Activated CD8-positive, alpha-beta memory T cell treated with anti-CD3 and anti-CD28 coated beads, Interleukin-2, amount 10 ng/mL, durations not matched to agents 7 days and 5 days (primary cell): Measurements from ENCODE around the gene PAX5. TPM values are rescaled to one million over a fixed set of nuclear protein-coding genes. Genes with fewer than 3 reads are reported as not detected.

Source experiments
- ATAC-seq: fragments of 150-1000 bp; cut with Tn5 transposase; one replicate; pipeline ENCODE4 v1.10.0; 2021; ENCODE audit warnings: moderate library complexity
- CTCF ChIA-PET: fragments of 350-600 bp; sonication (Branson Sonifier 250); formaldehyde crosslinking; loops from one replicate; lab custom pipeline; 2021; ENCODE audit warnings: antibody characterized with exemption; lab: Charles Lee
- DNase-seq: peaks from one replicate; pipeline ENCODE4 v3.0.0-alpha.2; 2020
- H3K27ac Mint-ChIP-seq: one replicate; pipeline ENCODE4 v1.8.0; 2021; ENCODE audit warnings: mild to moderate bottlenecking, mixed read lengths
- H3K27me3 Mint-ChIP-seq: one replicate; pipeline ENCODE4 v1.8.0; 2021; ENCODE audit warnings: mixed read lengths
- H3K36me3 Mint-ChIP-seq: one replicate; pipeline ENCODE4 v1.8.0; 2021; ENCODE audit warnings: mild to moderate bottlenecking, mixed read lengths
- H3K4me1 Mint-ChIP-seq: one replicate; pipeline ENCODE4 v1.8.0; 2021; ENCODE audit warnings: mixed read lengths
- H3K4me3 Mint-ChIP-seq: one replicate; pipeline ENCODE4 v1.8.0; 2021; ENCODE audit warnings: mild to moderate bottlenecking, moderate library complexity, mixed read lengths
- H3K9me3 Mint-ChIP-seq: one replicate; pipeline ENCODE4 v1.8.0; 2022; ENCODE audit warnings: low read depth, mixed read lengths
- total RNA-seq, 2 experiments: library from RNA; stranded (reverse); gene quantifications; one replicate each; pipeline ENCODE4 v1.2.3, GENCODE V29; 2021

PAX5 gene
- total RNA-seq, 2 experiments from 2014 or later = 0.14 to 0.20 TPM

GRCh38 chr9:36966371-36967097, 67.5 kb downstream of the PAX5 start:
- Mint-ChIP-seq H3K4me3 (no peak overlapping the region), H3K27ac (no peak overlapping the region), H3K27me3 (peaks cover 4% of the 10 kb centered on the region), H3K9me3 (no peaks in the 10 kb centered on the region), H3K4me1 (no peaks in the 10 kb centered on the region), H3K36me3 (no peaks in the 10 kb centered on the region)
- CTCF ChIA-PET = no interaction called here
- no peak for ATAC-seq
- no peak for DNase-seq

GRCh38 chr9:36964791-36965190, 69.3 kb downstream of the PAX5 start:
- H3K9me3 Mint-ChIP-seq = no peaks in the 10 kb centered on the region
- no peaks in the 10 kb centered on the region for H3K36me3 Mint-ChIP-seq
- ATAC-seq (no peak), DNase-seq (no peak)
- peaks cover 6% of the 10 kb centered on the region for H3K27me3 Mint-ChIP-seq
- no peak overlapping the region for H3K27ac Mint-ChIP-seq
- CTCF ChIA-PET = no interaction called here
- H3K4me1 Mint-ChIP-seq = no peaks in the 10 kb centered on the region
- no peak overlapping the region for H3K4me3 Mint-ChIP-seq

DNA sequence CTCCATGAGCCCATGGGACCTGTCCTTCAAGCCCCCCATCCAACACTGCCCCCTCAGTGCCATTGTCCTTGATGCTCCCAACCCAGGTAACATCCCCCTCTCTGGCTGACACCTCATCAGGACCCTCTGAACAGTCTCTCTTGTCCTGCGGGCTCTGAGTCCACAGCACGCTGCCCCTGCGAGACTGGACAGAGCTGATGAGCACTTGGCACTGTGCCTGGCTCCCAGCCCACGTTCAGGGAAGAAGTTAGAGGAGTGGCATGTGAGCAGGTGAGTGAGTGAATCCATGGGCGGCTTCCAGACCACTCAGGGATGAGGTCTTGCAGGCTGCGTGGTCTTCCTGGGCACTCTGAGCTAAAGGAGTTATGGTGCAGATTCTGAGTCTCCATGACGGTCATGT, 70.7 kb downstream of the PAX5 start:
- no peak for ATAC-seq
- Mint-ChIP-seq H3K36me3 (no peaks in the 10 kb centered on the region), H3K27me3 (peaks cover 6% of the 10 kb centered on the region), H3K4me1 (no peaks in the 10 kb centered on the region), H3K27ac (no peak overlapping the region), H3K9me3 (no peaks in the 10 kb centered on the region), H3K4me3 (no peak overlapping the region)
- CTCF ChIA-PET = no interaction called here
- no peak for DNase-seq

GRCh38 chr9:36962691-36963090, 71.4 kb downstream of the PAX5 start:
- Mint-ChIP-seq H3K27ac (no peak overlapping the region), H3K27me3 (peaks cover 9% of the 10 kb centered on the region), H3K9me3 (no peaks in the 10 kb centered on the region), H3K4me3 (no peak overlapping the region), H3K36me3 (no peaks in the 10 kb centered on the region), H3K4me1 (no peaks in the 10 kb centered on the region)
- DNase-seq (no peak), ATAC-seq (no peak)
- CTCF ChIA-PET = no interaction called here

DNA sequence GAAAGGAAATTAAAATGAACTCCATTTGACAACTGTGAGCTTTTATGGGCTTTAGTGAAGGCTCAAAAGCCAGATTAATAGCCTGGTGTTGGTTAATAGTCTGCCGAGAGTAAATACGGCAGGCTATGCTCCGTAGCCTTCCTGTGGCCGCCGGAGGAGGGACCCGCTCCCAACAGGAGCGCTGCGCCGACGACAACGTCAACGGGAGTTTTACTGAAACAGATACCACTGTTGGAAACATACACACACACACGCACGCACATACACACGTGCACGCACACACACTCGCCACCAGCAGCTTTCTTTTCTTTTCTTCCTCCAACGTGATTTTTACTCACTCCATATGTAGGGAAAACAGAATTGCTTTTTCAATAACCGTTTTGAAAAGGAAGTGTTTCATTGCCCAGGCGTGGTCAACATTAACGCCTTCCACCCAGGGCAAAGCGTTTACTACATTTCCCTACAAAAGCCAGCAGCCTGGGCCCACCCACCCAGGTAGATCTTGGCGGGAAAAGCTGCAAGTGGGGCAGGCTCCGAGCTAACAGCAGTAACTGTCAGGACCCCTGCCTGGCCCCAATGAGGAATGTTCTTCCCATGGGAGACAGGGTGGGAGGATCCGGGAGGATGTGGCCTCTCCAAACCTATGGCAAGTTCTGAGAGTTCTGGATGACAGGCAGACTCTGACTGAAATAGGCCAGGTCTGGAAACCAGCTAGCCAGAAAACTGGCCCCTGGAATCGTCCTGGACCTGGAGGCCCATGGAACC, 72.3 kb downstream of the PAX5 start:
- no peak for ATAC-seq
- Mint-ChIP-seq H3K4me3 (no peak overlapping the region), H3K4me1 (no peaks in the 10 kb centered on the region), H3K27me3 (peaks cover 18% of the 10 kb centered on the region), H3K9me3 (no peaks in the 10 kb centered on the region), H3K36me3 (no peaks in the 10 kb centered on the region), H3K27ac (no peak overlapping the region)
- CTCF ChIA-PET = no interaction called here
- no peak for DNase-seq

GRCh38 chr9:36961051-36961450, 73.0 kb downstream of the PAX5 start:
- Mint-ChIP-seq H3K27me3 (peaks cover 25% of the 10 kb centered on the region), H3K9me3 (no peaks in the 10 kb centered on the region), H3K4me3 (no peak overlapping the region), H3K4me1 (no peaks in the 10 kb centered on the region), H3K36me3 (no peaks in the 10 kb centered on the region), H3K27ac (no peak overlapping the region)
- no peak for DNase-seq
- no peak for ATAC-seq
- CTCF ChIA-PET = no interaction called here

DNA sequence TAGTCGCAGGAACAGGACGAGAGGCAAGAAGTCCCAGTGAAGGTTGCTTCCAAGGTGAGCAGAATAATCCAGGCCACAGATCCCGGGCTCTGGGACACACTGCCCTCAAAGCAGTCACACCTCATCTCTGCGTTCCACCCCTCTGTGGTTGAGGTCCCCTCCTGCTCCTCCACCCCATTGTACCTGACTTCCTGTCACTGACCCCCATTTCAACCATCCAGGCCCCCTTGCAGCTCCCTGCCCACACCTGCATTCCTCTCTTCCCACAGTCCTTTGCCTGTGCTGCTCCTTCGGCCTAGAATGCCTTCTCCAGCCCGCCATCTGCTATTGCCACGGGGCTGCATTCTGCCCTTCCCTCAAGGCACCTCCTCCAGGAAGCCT, 73.5 kb downstream of the PAX5 start:
- CTCF ChIA-PET = no interaction called here
- H3K36me3 Mint-ChIP-seq = no peaks in the 10 kb centered on the region
- no peak overlapping the region for H3K4me3 Mint-ChIP-seq
- H3K27me3 Mint-ChIP-seq = peaks cover 28% of the 10 kb centered on the region
- no peak for DNase-seq
- H3K9me3 Mint-ChIP-seq = no peaks in the 10 kb centered on the region
- H3K4me1 Mint-ChIP-seq = no peaks in the 10 kb centered on the region
- no peak for ATAC-seq
- no peak overlapping the region for H3K27ac Mint-ChIP-seq

DNA sequence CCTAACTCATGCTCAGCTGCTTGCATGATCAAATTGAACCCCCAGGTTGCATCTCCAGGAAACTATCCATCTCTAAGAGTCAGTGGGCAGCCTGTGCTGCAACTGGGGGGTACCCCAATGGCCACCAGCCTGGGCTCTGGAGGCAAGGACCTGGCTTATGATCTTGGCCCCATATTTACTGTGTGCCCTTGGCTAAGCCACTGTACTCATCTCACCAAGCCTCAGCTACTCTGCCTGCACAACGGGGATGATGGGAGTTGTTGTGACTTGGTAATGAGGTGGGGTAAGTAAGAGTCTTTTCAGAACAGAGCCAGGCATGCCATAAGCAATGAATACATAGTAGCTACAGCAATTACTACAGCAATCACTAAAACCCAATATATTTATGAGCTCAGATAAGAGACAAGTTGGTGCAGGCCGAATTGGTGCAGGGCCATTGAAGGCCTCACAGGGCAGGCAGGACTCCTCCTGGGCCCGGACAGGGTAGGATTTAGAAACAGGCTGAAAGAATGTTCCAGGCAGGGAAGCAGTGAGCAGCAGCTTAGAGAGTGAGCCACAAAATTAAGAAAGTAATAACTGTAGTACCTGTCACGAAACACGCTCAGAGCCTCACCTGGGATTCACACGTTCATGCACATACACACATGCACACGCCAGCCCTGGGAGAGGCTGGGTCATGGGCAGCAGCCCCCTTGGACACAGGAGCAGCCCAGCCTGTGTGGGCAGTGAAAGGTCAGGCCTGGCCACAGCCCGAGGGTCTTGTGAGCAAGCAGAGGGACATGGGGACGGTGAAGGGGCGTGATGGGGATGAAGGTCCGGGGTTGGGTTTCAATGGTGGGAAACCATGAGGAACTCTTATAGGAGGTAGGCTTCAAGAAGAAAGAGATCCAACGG, 74.1 kb downstream of the PAX5 start:
- CTCF ChIA-PET = interaction anchor here (0.9 kb wide), 1 partner anchor 87 kb away, joined by 3 read pairs; no protein-coding TSS in a partner anchor
- no peaks in the 10 kb centered on the region for H3K36me3 Mint-ChIP-seq
- H3K27ac Mint-ChIP-seq = no peak overlapping the region
- no peaks in the 10 kb centered on the region for H3K4me1 Mint-ChIP-seq
- ATAC-seq (no peak), DNase-seq (no peak)
- H3K4me3 Mint-ChIP-seq = no peak overlapping the region
- H3K9me3 Mint-ChIP-seq = no peaks in the 10 kb centered on the region
- peaks cover 32% of the 10 kb centered on the region for H3K27me3 Mint-ChIP-seq

GRCh38 chr9:36956908-36957307, 77.2 kb downstream of the PAX5 start:
- Mint-ChIP-seq H3K4me1 (no peaks in the 10 kb centered on the region), H3K27ac (no peak overlapping the region), H3K36me3 (no peaks in the 10 kb centered on the region), H3K9me3 (no peaks in the 10 kb centered on the region), H3K4me3 (no peak overlapping the region), H3K27me3 (peaks cover 60% of the 10 kb centered on the region)
- no peak for DNase-seq
- ATAC-seq = no peak
- CTCF ChIA-PET = interaction anchor here (1.3 kb wide), 1 partner anchor 33 kb away, joined by 3 read pairs; no protein-coding TSS in a partner anchor

GRCh38 chr9:36950389-36950788, 83.7 kb downstream of the PAX5 start:
- Mint-ChIP-seq H3K4me3 (no peak overlapping the region), H3K4me1 (peaks cover 2% of the 10 kb centered on the region), H3K36me3 (no peaks in the 10 kb centered on the region), H3K9me3 (no peaks in the 10 kb centered on the region), H3K27me3 (peaks cover 62% of the 10 kb centered on the region), H3K27ac (no peak overlapping the region)
- ATAC-seq = no peak
- CTCF ChIA-PET = interaction anchor here (1.3 kb wide), 1 partner anchor 45 kb away, joined by 3 read pairs; no protein-coding TSS in a partner anchor
- DNase-seq = no peak

DNA sequence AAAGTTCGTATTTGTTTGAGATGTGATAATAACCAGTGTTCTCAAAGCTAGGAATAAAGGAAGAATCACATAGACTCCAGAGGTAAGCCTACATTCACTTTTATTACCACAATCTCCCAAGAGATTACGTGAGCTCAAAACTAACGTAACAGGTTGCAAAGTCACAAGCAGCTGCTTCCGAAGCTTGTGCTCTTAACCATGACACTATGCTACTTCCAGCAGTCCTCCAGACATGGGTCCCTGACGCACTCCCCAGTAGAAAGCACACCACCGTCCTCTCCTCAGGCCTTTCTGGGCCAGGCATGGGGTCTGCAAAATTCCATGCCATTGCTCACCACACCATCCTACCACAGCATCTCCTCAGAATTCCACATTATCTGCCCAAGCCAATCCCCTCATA, 84.6 kb downstream of the PAX5 start:
- CTCF ChIA-PET = interaction anchor here (1.3 kb wide), 1 partner anchor 46 kb away, joined by 3 read pairs; no protein-coding TSS in a partner anchor
- H3K4me3 Mint-ChIP-seq = no peak overlapping the region
- peaks cover 2% of the 10 kb centered on the region for H3K4me1 Mint-ChIP-seq
- no peaks in the 10 kb centered on the region for H3K36me3 Mint-ChIP-seq
- H3K27me3 Mint-ChIP-seq = peaks cover 55% of the 10 kb centered on the region
- DNase-seq = no peak
- no peaks in the 10 kb centered on the region for H3K9me3 Mint-ChIP-seq
- H3K27ac Mint-ChIP-seq = no peak overlapping the region
- ATAC-seq = no peak

DNA sequence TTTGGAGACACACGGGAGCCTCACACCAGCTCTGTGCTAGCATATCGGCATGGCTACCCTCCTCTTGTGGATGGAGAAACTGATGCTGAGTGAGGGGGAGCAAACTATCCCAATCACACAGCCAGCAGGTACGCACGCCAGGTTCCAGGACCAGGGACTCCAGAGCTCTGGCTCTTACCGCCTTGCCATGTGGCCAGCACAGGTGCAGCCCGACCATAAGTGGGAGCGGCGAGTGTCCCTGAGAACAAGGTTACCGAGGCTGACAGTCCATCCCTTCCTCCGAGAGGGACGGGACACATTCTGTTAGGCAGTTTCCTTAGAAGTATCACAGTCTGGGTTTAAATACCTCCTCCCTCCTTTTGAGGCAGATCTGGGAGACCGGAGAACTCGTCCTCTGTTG, 86.0 kb downstream of the PAX5 start:
- ATAC-seq (no peak), DNase-seq (no peak)
- Mint-ChIP-seq H3K27ac (no peak overlapping the region), H3K27me3 (peaks cover 42% of the 10 kb centered on the region), H3K9me3 (no peaks in the 10 kb centered on the region), H3K4me1 (peaks cover 2% of the 10 kb centered on the region), H3K36me3 (no peaks in the 10 kb centered on the region), H3K4me3 (no peak overlapping the region)
- CTCF ChIA-PET = no interaction called here

GRCh38 chr9:36946653-36947052, 87.4 kb downstream of the PAX5 start:
- no peaks in the 10 kb centered on the region for H3K9me3 Mint-ChIP-seq
- CTCF ChIA-PET = no interaction called here

More at GRCh38 chr9:36946653-36947052, 87.4 kb downstream of the PAX5 start:
- Mint-ChIP-seq H3K4me3 (no peak overlapping the region), H3K36me3 (no peaks in the 10 kb centered on the region), H3K27ac (no peak overlapping the region), H3K4me1 (peaks cover 2% of the 10 kb centered on the region), H3K27me3 (peaks cover 29% of the 10 kb centered on the region)
- DNase-seq (no peak), ATAC-seq (no peak)
